ENCODE results near the gene MAP3K5. TPM values are rescaled to one million over a fixed set of nuclear protein-coding genes. Genes with fewer than 3 reads are reported as not detected.
"Not testable (repeated sequence)": the region's sequence is repeated elsewhere in the genome, so short reads cannot be mapped to it uniquely, and the experiment has no call there.

Gene MAP3K5
- total RNA-seq (2014; rRNA removed; shearing (Covaris generic)), result 0.91 and 2.0 TPM in 2 replicates

GRCh38 chr6:136792410-136793262 is at the start of gene MAP3K5:
Gene MAP3K5, minus strand, starts transcription at chr6:136792477. Its CDS starts 320 bp downstream, at chr6:136792157.
- DNase-seq (ENCODE audit: low spot score), result peak; percentile 65

GRCh38 chr6:136840276-136841001 is 48.2 kb upstream of the MAP3K5 start:
- no peak for DNase-seq (ENCODE audit: low spot score)

- DNase-seq (ENCODE audit: low spot score), result no peak
Measured at GRCh38 chr6:136831873-136832562, 39.7 kb upstream of the MAP3K5 start.

GRCh38 chr6:136826216-136826615 is 33.9 kb upstream of the MAP3K5 start:
- no peak for DNase-seq (ENCODE audit: low spot score)

- DNase-seq (ENCODE audit: low spot score), result no peak
Measured at GRCh38 chr6:136823128-136823660, 30.9 kb upstream of the MAP3K5 start.

GRCh38 chr6:136822376-136823127 is 30.3 kb upstream of the MAP3K5 start, which contains the start of gene PEX7:
Gene PEX7, plus strand, starts transcription at chr6:136822592. Its CDS starts 74 bp downstream, at chr6:136822666.
- DNase-seq (ENCODE audit: low spot score), result peak; percentile 86

- DNase-seq (ENCODE audit: low spot score), result no peak
Measured at GRCh38 chr6:136822046-136822375, 29.7 kb upstream of the MAP3K5 start.

- DNase-seq (ENCODE audit: low spot score), result no peak
Measured at GRCh38 chr6:136820561-136820960, 28.3 kb upstream of the MAP3K5 start.

- no peak for DNase-seq (ENCODE audit: low spot score)
Measured at GRCh38 chr6:136816656-136817055, 24.4 kb upstream of the MAP3K5 start.

GRCh38 chr6:136815608-136816007 is 23.3 kb upstream of the MAP3K5 start:
- DNase-seq (ENCODE audit: low spot score), result not testable (repeated sequence)

GRCh38 chr6:136812174-136812573 is 19.9 kb upstream of the MAP3K5 start:
- DNase-seq (ENCODE audit: low spot score), result peak; percentile 55

- DNase-seq (ENCODE audit: low spot score), result no peak
Measured at GRCh38 chr6:136811272-136811671, 19.0 kb upstream of the MAP3K5 start.

- DNase-seq (ENCODE audit: low spot score), result no peak
Measured at GRCh38 chr6:136809091-136809860, 17.0 kb upstream of the MAP3K5 start.

GRCh38 chr6:136803608-136804007 is 11.3 kb upstream of the MAP3K5 start:
- no peak for DNase-seq (ENCODE audit: low spot score)

- DNase-seq (ENCODE audit: low spot score), result no peak
Measured at GRCh38 chr6:136801581-136801980, 9.3 kb upstream of the MAP3K5 start.

- no peak for DNase-seq (ENCODE audit: low spot score)
Measured at GRCh38 chr6:136798044-136798443, 5.8 kb upstream of the MAP3K5 start.

- no peak for DNase-seq (ENCODE audit: low spot score)
Measured at GRCh38 chr6:136795996-136796395, 3.7 kb upstream of the MAP3K5 start.

- no peak for DNase-seq (ENCODE audit: low spot score)
Measured at GRCh38 chr6:136795386-136795785, 3.1 kb upstream of the MAP3K5 start.

GRCh38 chr6:136793363-136793762 is 1.1 kb upstream of the MAP3K5 start:
- DNase-seq (ENCODE audit: low spot score), result no peak

- DNase-seq (ENCODE audit: low spot score), result no peak
Measured at GRCh38 chr6:136792095-136792409, 225 bp downstream of the MAP3K5 start.

Data from A172 (cell line).